Natural killer cell treated with Interleukin-12 subunit alpha and Interleukin-12 subunit beta and Interleukin-15 and Interleukin-18, amount 100 ng/mL, for 72 hours (primary cell): ENCODE data around the gene IL18BP. TPM values are rescaled to one million over a fixed set of nuclear protein-coding genes. Genes with fewer than 3 reads are reported as not detected.
A peak's percentile ranks its signal among the peaks of the same experiment; 100 is the strongest.

Experiments used
- ATAC-seq, 2 donors: fragments of 150-1000 bp; cut with Tn5 transposase in 1 of 2; sonication (Bioruptor Pico), chemical (Tn5 transposase) in 1 of 2; 2 replicates each; pipeline ENCODE4 v1.10.0; 2021
- DNase-seq: peaks from one replicate; pipeline ENCODE4 v3.0.0; 2022; ENCODE audit warnings: low spot score
- H3K27ac Mint-ChIP-seq, 2 donors: 1 replicate in 1 of 2; 2 replicates in 1 of 2; pipeline ENCODE4 v1.8.0; 2022; ENCODE audit warnings: mixed read lengths in 2 of 2, mild to moderate bottlenecking in 1 of 2, moderate library complexity in 1 of 2
- H3K27me3 Mint-ChIP-seq, 2 donors: 1 replicate in 1 of 2; 2 replicates in 1 of 2; pipeline ENCODE4 v1.8.0; 2022; ENCODE audit warnings: mixed read lengths in 2 of 2
- H3K36me3 Mint-ChIP-seq: one replicate; pipeline ENCODE4 v1.8.0; 2022; ENCODE audit warnings: mixed read lengths
- H3K4me1 Mint-ChIP-seq, 2 donors: 1 replicate in 1 of 2; 2 replicates in 1 of 2; pipeline ENCODE4 v1.8.0; 2022; ENCODE audit warnings: low read depth in 2 of 2, mixed read lengths in 2 of 2, mild to moderate bottlenecking in 1 of 2
- H3K4me3 Mint-ChIP-seq: one replicate; pipeline ENCODE4 v1.8.0; 2022; ENCODE audit warnings: mixed read lengths
- H3K9me3 Mint-ChIP-seq: 2 replicates; pipeline ENCODE4 v1.8.0; 2022; ENCODE audit warnings: mixed read lengths
- total RNA-seq, 2 donors: library from RNA; stranded (reverse); gene quantifications; one replicate each; pipeline ENCODE4 v1.2.3, GENCODE V29; 2022

IL18BP gene
- total RNA-seq, 2 donors from 2014 or later = 16.5 to 20.6 TPM

- no peak for DNase-seq
- Mint-ChIP-seq H3K9me3 (no peaks in the 10 kb centered on the region), H3K4me1 (peaks cover 5 to 11% of the 10 kb centered on the region in 2 donors), H3K4me3 (no peak overlapping the region), H3K36me3 (peaks cover 5% of the 10 kb centered on the region), H3K27ac (no peak overlapping the region), H3K27me3 (no peaks in the 10 kb centered on the region)
- no peak for ATAC-seq
Measured at GRCh38 chr11:71987521-71987920, 11.2 kb upstream of the IL18BP start.

- ATAC-seq (no peak), DNase-seq (no peak)
- Mint-ChIP-seq H3K27ac (peak overlapping the region in 1 of 2 donors; percentile 39), H3K9me3 (no peaks in the 10 kb centered on the region), H3K4me3 (no peak overlapping the region), H3K27me3 (no peaks in the 10 kb centered on the region), H3K36me3 (peaks cover 5% of the 10 kb centered on the region), H3K4me1 (peaks cover 6 to 11% of the 10 kb centered on the region in 2 donors)
Measured at GRCh38 chr11:71988050-71988449, 10.7 kb upstream of the IL18BP start.

- Mint-ChIP-seq H3K9me3 (no peaks in the 10 kb centered on the region), H3K27me3 (no peaks in the 10 kb centered on the region), H3K4me1 (peaks cover 6 to 11% of the 10 kb centered on the region in 2 donors), H3K36me3 (peaks cover 5% of the 10 kb centered on the region), H3K4me3 (no peak overlapping the region), H3K27ac (no peak overlapping the region)
- ATAC-seq = no peak
- no peak for DNase-seq
Measured at GRCh38 chr11:71990701-71991100, 8.0 kb upstream of the IL18BP start.

GRCh38 chr11:71991494-71991893 is 7.2 kb upstream of the IL18BP start:
- H3K36me3 Mint-ChIP-seq = peaks cover 5% of the 10 kb centered on the region
- no peak overlapping the region for H3K27ac Mint-ChIP-seq
- ATAC-seq (peak in 1 of 2 donors; percentile 38), DNase-seq (no peak)
- H3K4me3 Mint-ChIP-seq = no peak overlapping the region
- H3K4me1 Mint-ChIP-seq = peaks cover 6 to 11% of the 10 kb centered on the region in 2 donors
- no peaks in the 10 kb centered on the region for H3K27me3 Mint-ChIP-seq
- H3K9me3 Mint-ChIP-seq = no peaks in the 10 kb centered on the region

- H3K4me1 Mint-ChIP-seq = peaks cover 6 to 12% of the 10 kb centered on the region in 2 donors
- H3K4me3 Mint-ChIP-seq = no peak overlapping the region
- DNase-seq (no peak), ATAC-seq (no peak)
- H3K36me3 Mint-ChIP-seq = no peaks in the 10 kb centered on the region
- peak overlapping the region in 1 of 2 donors; percentile 35 for H3K27ac Mint-ChIP-seq
- H3K9me3 Mint-ChIP-seq = no peaks in the 10 kb centered on the region
- H3K27me3 Mint-ChIP-seq = no peaks in the 10 kb centered on the region
Measured at GRCh38 chr11:71992136-71992730, 6.5 kb upstream of the IL18BP start.

- Mint-ChIP-seq H3K4me1 (peaks cover 23 to 30% of the 10 kb centered on the region in 2 donors), H3K36me3 (no peaks in the 10 kb centered on the region), H3K9me3 (no peaks in the 10 kb centered on the region), H3K4me3 (no peak overlapping the region), H3K27ac (no peak overlapping the region), H3K27me3 (no peaks in the 10 kb centered on the region)
- no peak for DNase-seq
- ATAC-seq = no peak
Measured at GRCh38 chr11:71994786-71995185, 3.9 kb upstream of the IL18BP start.

GRCh38 chr11:71995726-71996291 is 2.9 kb upstream of the IL18BP start:
- Mint-ChIP-seq H3K4me1 (peaks cover 23 to 34% of the 10 kb centered on the region in 2 donors), H3K9me3 (no peaks in the 10 kb centered on the region), H3K27ac (no peak overlapping the region), H3K27me3 (no peaks in the 10 kb centered on the region), H3K36me3 (no peaks in the 10 kb centered on the region), H3K4me3 (no peak overlapping the region)
- ATAC-seq = peak in 1 of 2 donors; percentile 2
- no peak for DNase-seq

GRCh38 chr11:71996517-71996916 is 2.2 kb upstream of the IL18BP start:
- Mint-ChIP-seq H3K27me3 (no peaks in the 10 kb centered on the region), H3K9me3 (no peaks in the 10 kb centered on the region), H3K4me3 (no peak overlapping the region), H3K4me1 (peaks cover 23 to 30% of the 10 kb centered on the region in 2 donors), H3K27ac (no peak overlapping the region), H3K36me3 (no peaks in the 10 kb centered on the region)
- DNase-seq (no peak), ATAC-seq (no peak)

- Mint-ChIP-seq H3K4me3 (no peak overlapping the region), H3K36me3 (peaks cover 3% of the 10 kb centered on the region), H3K27ac (no peak overlapping the region), H3K27me3 (no peaks in the 10 kb centered on the region), H3K9me3 (no peaks in the 10 kb centered on the region), H3K4me1 (peaks cover 27 to 32% of the 10 kb centered on the region in 2 donors)
- ATAC-seq (no peak), DNase-seq (no peak)
Measured at GRCh38 chr11:71996946-71997345, 1.8 kb upstream of the IL18BP start.

GRCh38 chr11:71997594-71997993 is 1.1 kb upstream of the IL18BP start:
- H3K4me1 Mint-ChIP-seq = peaks cover 26 to 35% of the 10 kb centered on the region in 2 donors
- H3K36me3 Mint-ChIP-seq = peaks cover 9% of the 10 kb centered on the region
- no peaks in the 10 kb centered on the region for H3K9me3 Mint-ChIP-seq
- ATAC-seq = no peak
- no peak overlapping the region for H3K27ac Mint-ChIP-seq
- no peak overlapping the region for H3K4me3 Mint-ChIP-seq
- DNase-seq = no peak
- H3K27me3 Mint-ChIP-seq = no peaks in the 10 kb centered on the region

GRCh38 chr11:71998061-71998460 is 648 bp upstream of the IL18BP start:
- H3K4me3 Mint-ChIP-seq = no peak overlapping the region
- no peaks in the 10 kb centered on the region for H3K27me3 Mint-ChIP-seq
- DNase-seq (no peak), ATAC-seq (no peak)
- H3K36me3 Mint-ChIP-seq = peaks cover 9% of the 10 kb centered on the region
- peaks cover 25 to 35% of the 10 kb centered on the region in 2 donors for H3K4me1 Mint-ChIP-seq
- no peaks in the 10 kb centered on the region for H3K9me3 Mint-ChIP-seq
- peak overlapping the region; percentile 94 to 99 for H3K27ac Mint-ChIP-seq

- Mint-ChIP-seq H3K27me3 (no peaks in the 10 kb centered on the region), H3K4me1 (peaks cover 25 to 35% of the 10 kb centered on the region in 2 donors), H3K27ac (peak overlapping the region; percentile 94 to 99), H3K9me3 (no peaks in the 10 kb centered on the region), H3K4me3 (peak overlapping the region; percentile 95), H3K36me3 (peaks cover 9% of the 10 kb centered on the region)
- no peak for ATAC-seq
- no peak for DNase-seq
Measured at GRCh38 chr11:71999362-71999761, 653 bp downstream of the IL18BP start.

- Mint-ChIP-seq H3K36me3 (peaks cover 9% of the 10 kb centered on the region), H3K4me1 (peaks cover 25 to 35% of the 10 kb centered on the region in 2 donors), H3K4me3 (peak overlapping the region; percentile 95), H3K27me3 (no peaks in the 10 kb centered on the region), H3K27ac (peak overlapping the region; percentile 94 to 99), H3K9me3 (no peaks in the 10 kb centered on the region)
- ATAC-seq = no peak
- DNase-seq = no peak
Measured at GRCh38 chr11:71999798-72000197, 1.1 kb downstream of the IL18BP start.

- ATAC-seq = no peak
- H3K27ac Mint-ChIP-seq = peak overlapping the region in 1 of 2 donors; percentile 99
- DNase-seq = no peak
- H3K9me3 Mint-ChIP-seq = no peaks in the 10 kb centered on the region
- peaks cover 9% of the 10 kb centered on the region for H3K36me3 Mint-ChIP-seq
- no peak overlapping the region for H3K4me3 Mint-ChIP-seq
- no peaks in the 10 kb centered on the region for H3K27me3 Mint-ChIP-seq
- peaks cover 25 to 35% of the 10 kb centered on the region in 2 donors for H3K4me1 Mint-ChIP-seq
Measured at GRCh38 chr11:72000202-72000867, 1.6 kb downstream of the IL18BP start.
